ENCODE data around the gene USP48. TPM values are rescaled to one million over a fixed set of nuclear protein-coding genes. Genes with fewer than 3 reads are reported as not detected.

Gene USP48
- total RNA-seq, 4 donors from 2014 or later = 39.2 to 83.1 (median 51.5) TPM

GRCh38 chr1:21630571-21631343 lies 152.2 kb downstream of the USP48 start:
- Histone ChIP-seq H3K36me3 (no peaks in the 10 kb centered on the region), H3K9me3 (no peaks in the 10 kb centered on the region), H3K27ac (no peak overlapping the region), H3K27me3 (peaks cover 69% of the 10 kb centered on the region), H3K4me3 (no peak overlapping the region), H3K4me1 (no peaks in the 10 kb centered on the region)
- WGBS, 2 donors (ENCODE audit: low coverage in 1 of 2) = 33 to 42% methylated on average over 3 to 7 of the region's 13 CpGs
- TF ChIP-seq POLR2AphosphoS5 (IDR thresholded peaks at IDR 0.05) = no peak
- no peak for TF ChIP-seq CTCF (IDR thresholded peaks at IDR 0.05)
- no peak for TF ChIP-seq EP300 (IDR thresholded peaks at IDR 0.05)
- no peak for TF ChIP-seq POLR2A (IDR thresholded peaks at IDR 0.05)
- ATAC-seq = no peak

DNA sequence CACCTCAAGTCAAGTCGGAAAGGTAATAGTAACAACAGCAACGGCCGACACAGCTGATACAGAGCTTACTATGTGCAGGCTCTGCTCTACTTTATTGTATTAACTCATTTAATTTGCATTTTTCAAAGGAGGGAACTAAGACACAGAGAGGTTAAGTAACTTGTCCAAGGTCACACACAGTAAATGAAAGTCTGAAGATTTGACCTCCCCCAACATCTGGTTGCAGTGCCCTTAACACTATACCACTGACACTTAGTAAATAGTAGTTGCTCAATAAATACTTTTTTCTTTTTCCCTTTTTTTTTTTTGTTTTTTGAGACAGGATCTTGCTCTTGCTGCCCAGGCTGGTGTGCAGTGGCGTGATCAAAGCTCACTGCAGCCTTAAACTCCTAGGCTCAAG lies 153.0 kb downstream of the USP48 start:
- no peak overlapping the region for H3K4me3 ChIP-seq
- WGBS, 2 donors (ENCODE audit: low coverage in 1 of 2) = 95% methylated on average over 3 of the region's 4 CpGs; no CpG with 5 or more reads in 1 of the 2 donors
- H3K27ac ChIP-seq = no peak overlapping the region
- no peaks in the 10 kb centered on the region for H3K36me3 ChIP-seq
- ATAC-seq = no peak
- H3K4me1 ChIP-seq = no peaks in the 10 kb centered on the region
- H3K9me3 ChIP-seq = no peaks in the 10 kb centered on the region
- TF ChIP-seq EP300 (IDR thresholded peaks at IDR 0.05) (no peak), POLR2A (IDR thresholded peaks at IDR 0.05) (no peak), CTCF (IDR thresholded peaks at IDR 0.05) (no peak), POLR2AphosphoS5 (IDR thresholded peaks at IDR 0.05) (no peak)
- H3K27me3 ChIP-seq = peaks cover 71% of the 10 kb centered on the region

DNA sequence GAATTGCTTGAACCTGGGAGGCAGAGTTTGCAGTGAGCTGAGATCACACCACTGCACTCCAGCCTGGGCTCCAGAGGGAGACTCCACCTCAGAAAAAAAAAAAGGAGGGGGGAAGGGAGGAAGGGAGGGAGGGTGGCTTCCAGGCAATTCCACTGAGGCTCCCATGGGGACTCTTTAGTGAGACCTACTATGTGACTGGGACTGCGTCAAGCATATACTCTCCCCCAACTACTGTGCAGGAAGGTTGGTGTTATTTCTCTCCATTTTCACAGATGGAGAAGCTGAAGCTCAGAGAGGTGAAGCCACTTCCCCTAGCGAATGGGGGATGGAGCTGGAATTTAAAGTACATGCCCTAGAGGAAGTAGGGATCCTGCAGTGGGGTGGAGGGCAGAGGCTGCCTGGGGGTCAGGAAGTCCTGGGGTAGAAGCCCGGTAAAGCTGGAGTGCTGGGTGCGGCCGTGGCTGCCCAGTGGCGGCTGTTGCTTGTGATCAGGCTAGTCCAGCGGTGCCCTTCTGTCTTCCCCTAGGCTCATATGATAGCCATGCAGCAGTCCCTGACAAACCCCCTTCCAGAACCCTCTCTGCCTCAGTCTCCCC lies 154.1 kb downstream of the USP48 start:
- Histone ChIP-seq H3K9me3 (no peaks in the 10 kb centered on the region), H3K27ac (no peak overlapping the region), H3K4me1 (no peaks in the 10 kb centered on the region), H3K27me3 (peaks cover 74% of the 10 kb centered on the region), H3K4me3 (no peak overlapping the region), H3K36me3 (no peaks in the 10 kb centered on the region)
- ATAC-seq = no peak
- TF ChIP-seq EP300 (IDR thresholded peaks at IDR 0.05) = no peak
- TF ChIP-seq POLR2AphosphoS5 (IDR thresholded peaks at IDR 0.05) = no peak
- no peak for TF ChIP-seq POLR2A (IDR thresholded peaks at IDR 0.05)
- no peak for TF ChIP-seq CTCF (IDR thresholded peaks at IDR 0.05)
- WGBS, 2 donors (ENCODE audit: low coverage in 1 of 2) = 74% methylated on average over 4 of the region's 7 CpGs; no CpG with 5 or more reads in 1 of the 2 donors

Other genes with a start within 250 kb of the USP48 start
- gene RAP1GAP, start 113.8 kb downstream of the USP48 start, total RNA-seq = 1 to 10 TPM in 1 of 4 donors, under 1 TPM in 1, not detected in 2; 0.12 to 2.3 TPM
- under 1 TPM in 1 of 4 donors, not detected in 3; 0.08 TPM for gene LDLRAD2, start 29.1 kb upstream of the USP48 start, total RNA-seq
- gene HSPG2, start 154.2 kb upstream of the USP48 start, total RNA-seq = 1,000 to 10,000 TPM in 1 of 4 donors, 100 to 1,000 TPM in 3; 311 to 1,021 (median 351) TPM
- gene CELA3B, start 193.9 kb upstream of the USP48 start, total RNA-seq = not detected
- gene CELA3A, start 218.5 kb upstream of the USP48 start, total RNA-seq = not detected